Amniotic stem cell (primary cell): ENCODE data around the gene SP5.
"Not testable (repeated sequence)": the region's sequence is repeated elsewhere in the genome, so short reads cannot be mapped to it uniquely, and the experiment has no call there.

Source experiments
- DNase-seq: peaks from one replicate; lab custom pipeline; 2025; lab: John Stamatoyannopoulos, UW

SP5 gene

GRCh38 chr2:170739048-170739447, 23.9 kb downstream of the SP5 start:
- peak; percentile 59 for DNase-seq

GRCh38 chr2:170739507-170740046, 24.4 kb downstream of the SP5 start:
- no peak for DNase-seq

- DNase-seq, result no peak
These were observed 25.5 kb downstream of the SP5 start for GRCh38 chr2:170740660-170741059.

- no peak for DNase-seq
These were observed 26.9 kb downstream of the SP5 start for GRCh38 chr2:170742000-170742399.

DNA sequence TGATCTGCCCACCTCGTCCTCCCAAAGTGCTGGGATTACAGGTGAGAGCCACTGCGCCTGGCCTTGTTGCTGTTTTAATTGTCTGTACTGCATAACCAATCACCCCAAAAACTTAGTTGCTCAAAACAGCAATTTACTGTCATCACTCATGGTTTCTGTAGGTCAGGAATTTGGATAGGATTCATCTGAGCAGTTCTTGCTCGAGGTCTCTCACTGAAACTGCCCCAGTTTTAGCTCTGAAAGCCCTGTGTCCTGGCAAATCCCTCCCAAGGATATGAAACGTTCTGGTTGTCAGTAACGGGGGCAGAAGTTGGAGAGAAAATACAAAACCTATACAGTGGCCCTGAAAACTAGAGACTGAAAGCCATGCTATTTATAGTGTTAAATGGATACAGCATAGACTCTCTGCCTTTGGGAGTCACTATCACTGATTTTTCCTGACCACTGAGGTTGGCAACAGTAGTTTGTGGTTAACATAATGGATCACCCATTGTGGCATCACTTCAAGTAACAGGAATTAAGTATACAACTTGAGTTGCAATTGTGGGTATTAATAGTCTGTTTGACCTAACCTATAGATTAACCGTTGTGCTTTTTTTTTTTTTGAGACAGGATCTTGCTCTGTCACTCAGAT, 27.9 kb downstream of the SP5 start:
- no peak for DNase-seq

- no peak for DNase-seq
These were observed 28.5 kb downstream of the SP5 start for GRCh38 chr2:170743530-170744239.

GRCh38 chr2:170744248-170745002, 29.3 kb downstream of the SP5 start:
- no peak for DNase-seq

DNA sequence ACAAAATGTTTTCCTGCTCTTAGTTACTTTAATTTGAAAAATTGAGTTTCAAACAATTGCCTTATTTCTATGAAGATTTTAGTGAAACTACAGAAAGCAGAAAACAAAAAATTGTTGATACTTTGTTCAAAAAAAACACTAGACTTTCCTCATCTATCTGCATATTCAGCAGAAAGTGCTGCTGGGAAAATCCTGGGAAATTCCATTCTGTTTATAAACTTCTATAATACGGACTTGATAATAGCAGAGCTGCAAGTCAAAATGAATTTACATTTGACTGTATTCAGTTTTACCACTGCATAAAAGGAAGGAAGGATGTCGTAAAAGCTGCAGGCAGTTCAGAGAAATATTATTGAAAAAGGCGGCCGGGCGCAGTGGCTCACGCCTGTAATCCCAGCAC, 30.2 kb downstream of the SP5 start:
- no peak for DNase-seq

DNA sequence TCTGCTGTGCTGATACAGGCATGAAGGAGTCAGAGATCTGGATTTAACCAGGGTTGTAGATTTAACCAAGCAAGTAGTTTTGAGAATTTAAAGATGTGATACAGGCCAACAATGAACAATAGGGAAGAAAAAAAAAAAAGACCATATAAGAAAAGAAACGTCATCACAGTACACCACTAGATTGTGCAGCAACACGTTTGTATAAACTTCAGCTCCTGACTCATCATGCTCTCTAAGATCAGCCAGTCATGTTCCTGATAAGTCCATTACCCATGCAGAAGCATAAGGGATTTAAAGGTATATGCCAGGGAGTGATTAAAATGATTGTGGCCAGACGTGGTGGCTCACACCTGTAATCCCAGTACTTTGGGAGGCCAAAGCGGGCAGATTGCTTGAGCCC, 32.8 kb downstream of the SP5 start:
- DNase-seq, result no peak

GRCh38 chr2:170751555-170751954, 36.4 kb downstream of the SP5 start:
- not testable (repeated sequence) for DNase-seq

DNA sequence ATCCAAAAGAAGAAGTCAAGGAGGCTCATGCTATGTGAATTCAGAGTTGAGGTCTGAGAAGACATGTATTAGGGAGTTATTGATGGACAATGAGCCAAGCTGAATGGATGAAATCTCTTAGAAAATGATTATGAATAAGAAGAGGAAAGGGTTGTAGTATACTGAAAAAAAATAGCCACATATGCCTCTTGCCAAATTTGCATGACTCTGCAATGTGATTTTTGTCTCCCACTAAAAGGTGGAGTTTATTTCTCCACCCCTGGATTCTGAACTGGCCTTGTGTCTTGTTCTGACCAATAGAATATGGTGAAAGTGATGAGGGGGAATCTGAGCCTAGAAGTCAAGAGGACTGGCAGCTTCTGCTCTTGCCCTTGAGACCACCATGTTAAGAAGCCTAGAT, 46.4 kb downstream of the SP5 start:
- no peak for DNase-seq

- no peak for DNase-seq
These were observed 47.6 kb downstream of the SP5 start for GRCh38 chr2:170762760-170763159.

DNA sequence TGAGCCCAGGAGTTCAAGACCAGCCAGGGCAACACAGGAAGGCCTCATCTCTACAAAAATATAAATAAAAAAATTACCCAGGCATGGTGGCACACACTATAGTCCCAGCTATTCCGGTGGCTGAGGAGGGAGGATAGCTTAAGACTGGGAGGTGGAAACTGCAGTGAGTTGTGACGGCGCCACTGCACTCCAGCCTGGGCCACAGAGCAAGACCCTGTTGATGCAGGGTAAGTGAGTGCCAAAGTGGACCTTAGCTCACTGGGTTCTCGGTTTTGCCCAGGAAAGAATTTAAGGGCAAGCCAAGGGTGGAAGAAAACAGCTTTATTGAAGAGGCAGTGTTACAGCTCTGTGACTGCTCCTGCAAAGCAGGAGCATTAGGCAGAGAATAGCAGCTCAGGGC, 48.1 kb downstream of the SP5 start:
- no peak for DNase-seq

- no peak for DNase-seq
These were observed 49.7 kb downstream of the SP5 start for GRCh38 chr2:170764880-170765261.

DNA sequence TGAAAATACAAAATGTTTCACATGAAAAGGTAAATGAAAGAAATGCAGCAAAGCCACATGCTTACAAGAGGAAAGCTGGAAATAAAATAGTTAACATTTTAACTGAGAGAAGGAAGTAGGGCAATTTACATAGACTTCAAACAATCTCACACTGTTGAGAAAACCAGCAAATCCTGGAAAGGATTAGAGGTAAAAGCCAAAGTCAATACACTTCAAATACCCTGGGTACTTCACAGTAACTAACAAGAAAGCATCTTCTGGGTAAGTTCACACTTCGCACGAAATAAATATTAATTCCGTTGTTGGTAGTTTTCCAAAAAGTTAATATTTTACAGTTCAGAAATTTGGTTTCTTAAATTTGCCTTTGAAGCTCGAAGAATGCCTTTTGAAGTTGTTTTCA, 51.6 kb downstream of the SP5 start:
- DNase-seq, result no peak
